SK-N-MC (cell line): Measurements from ENCODE around the gene ITPRIPL1.

Experiments used
- EZH2 ChIP-seq: fragments of 200-600 bp; sonication (generic); IDR thresholded peaks from one replicate; pipeline ENCODE4 v1.6.1; 2017; ENCODE audit warnings: antibody characterized with exemption
- FOXP2 ChIP-seq: optimal IDR thresholded peaks from 2 replicates; pipeline ENCODE3; 2011; ENCODE audit warnings: mild to moderate bottlenecking, moderate library complexity; ENCODE audit not compliant: insufficient read depth; ENCODE audit errors: extremely low read length, control extremely low read depth
- POLR2AphosphoS5 ChIP-seq: IDR thresholded peaks from 2 replicates; pipeline ENCODE4 v1.6.1; 2012; ENCODE audit warnings: mild to moderate bottlenecking, low read depth, low read length, borderline replicate concordance

- TF ChIP-seq EZH2 = no peak
- TF ChIP-seq POLR2AphosphoS5 = no peak
- TF ChIP-seq FOXP2 = no peak
These were observed 48.2 kb upstream of the ITPRIPL1 start for GRCh38 chr2:96276787-96277499.
